GM19468 (cell line): ENCODE data around the gene BBS2.

ENCODE experiments used
- ATAC-seq: cut with Tn5 transposase; IDR thresholded peaks from one replicate; pipeline ENCODE4 v1.9.1; 2021; ENCODE audit warnings: mild to moderate bottlenecking, moderate library complexity, moderate number of reproducible peaks; ENCODE audit not compliant: unreplicated experiment; ENCODE audit errors: extremely low read depth

BBS2 gene

GRCh38 chr16:56519459-56520250 lies at the start of gene BBS2:
Gene BBS2, minus strand, starts transcription at chr16:56520024. Its CDS starts 162 bp downstream, at chr16:56519862.
- peak; percentile 48 for ATAC-seq

- ATAC-seq, result no peak
Observed at GRCh38 chr16:56564793-56565477, 45.1 kb upstream of the BBS2 start, which contains the start of gene MT4. Gene MT4, plus strand, starts transcription at chr16:56565073. Its CDS starts 56 bp downstream, at chr16:56565129.

- ATAC-seq, result no peak
Observed at GRCh38 chr16:56561126-56561525, 41.3 kb upstream of the BBS2 start.

GRCh38 chr16:56560447-56560846 lies 40.6 kb upstream of the BBS2 start:
- no peak for ATAC-seq

GRCh38 chr16:56559109-56559508 lies 39.3 kb upstream of the BBS2 start:
- no peak for ATAC-seq

- ATAC-seq, result no peak
Observed at GRCh38 chr16:56558024-56558747, 38.4 kb upstream of the BBS2 start.

- no peak for ATAC-seq
Observed at GRCh38 chr16:56554441-56554840, 34.6 kb upstream of the BBS2 start.

GRCh38 chr16:56551796-56552738 lies 32.2 kb upstream of the BBS2 start:
- no peak for ATAC-seq

GRCh38 chr16:56549744-56550385 lies 30.0 kb upstream of the BBS2 start:
- ATAC-seq, result no peak

- ATAC-seq, result no peak
Observed at GRCh38 chr16:56549161-56549560, 29.3 kb upstream of the BBS2 start.

- ATAC-seq, result no peak
Observed at GRCh38 chr16:56547949-56548567, 28.2 kb upstream of the BBS2 start.

- no peak for ATAC-seq
Observed at GRCh38 chr16:56547120-56547948, 27.5 kb upstream of the BBS2 start.

- ATAC-seq, result no peak
Observed at GRCh38 chr16:56542039-56542438, 22.2 kb upstream of the BBS2 start.

GRCh38 chr16:56539656-56540055 lies 19.8 kb upstream of the BBS2 start:
- ATAC-seq, result no peak

- no peak for ATAC-seq
Observed at GRCh38 chr16:56538331-56538730, 18.5 kb upstream of the BBS2 start.

- no peak for ATAC-seq
Observed at GRCh38 chr16:56534847-56535383, 15.1 kb upstream of the BBS2 start.

GRCh38 chr16:56532714-56533113 lies 12.9 kb upstream of the BBS2 start:
- no peak for ATAC-seq

GRCh38 chr16:56530872-56531271 lies 11.0 kb upstream of the BBS2 start:
- no peak for ATAC-seq
